K562 (cell line): ENCODE measurements around the gene TMEM107. TPM values are rescaled to one million over a fixed set of nuclear protein-coding genes. Genes with fewer than 3 reads are reported as not detected.

Experiments
- ADNP ChIP-seq: fragments of 200-800 bp; sonication (Bioruptor generic); IDR thresholded peaks from 2 replicates; pipeline ENCODE4 v1.6.1; 2016; ENCODE audit warnings: missing genetic modification characterization, missing compliant biosample characterization
- ASH1L ChIP-seq: fragments of 450-650 bp; IDR thresholded peaks from 2 replicates; pipeline ENCODE4 v1.6.1; 2018; ENCODE audit warnings: borderline replicate concordance, mild to moderate bottlenecking, low read depth; ENCODE audit not compliant: partially characterized antibody
- BRD4 ChIP-seq: fragments of 200-600 bp; sonication (generic); IDR thresholded peaks from 2 replicates; pipeline ENCODE4 v1.6.1; 2017; ENCODE audit warnings: inconsistent platforms
- BRD9 ChIP-seq: fragments of 450-650 bp; IDR thresholded peaks from 2 replicates; pipeline ENCODE4 v1.6.1; 2018; ENCODE audit warnings: low read depth; ENCODE audit not compliant: partially characterized antibody
- CAMTA2 ChIP-seq: fragments of 250-450 bp; sonication (Bioruptor Pico); conservative IDR thresholded peaks from 2 replicates; pipeline ENCODE4 v1.5.1; 2022
- E2F3 ChIP-seq: fragments of 250-450 bp; sonication (Bioruptor Pico); IDR thresholded peaks from 2 replicates; pipeline ENCODE4 v1.4.0; 2020; ENCODE audit warnings: mild to moderate bottlenecking
- EHMT2 ChIP-seq: fragments of 450-650 bp; IDR thresholded peaks from 2 replicates; pipeline ENCODE4 v1.6.1; 2018; ENCODE audit warnings: antibody characterized with exemption
- ELF4 ChIP-seq: fragments of 450-650 bp; formaldehyde crosslinking; IDR thresholded peaks from 2 replicates; pipeline ENCODE4 v1.4.0; 2022; ENCODE audit warnings: missing genetic modification characterization
- ESRRB ChIP-seq: fragments of 250-450 bp; sonication (Bioruptor Pico); IDR thresholded peaks from 2 replicates; pipeline ENCODE4 v1.5.0; 2020; ENCODE audit warnings: mild to moderate bottlenecking, moderate library complexity, borderline replicate concordance
- GABPB1 ChIP-seq: sonication (generic); formaldehyde crosslinking; IDR thresholded peaks from 2 replicates; pipeline ENCODE4 v1.8.0; 2022; ENCODE audit warnings: mild to moderate bottlenecking, missing genetic modification reagents
- PTTG1 ChIP-seq: fragments of 450-650 bp; IDR thresholded peaks from 2 replicates; pipeline ENCODE4 v1.6.1; 2016; ENCODE audit warnings: low read depth, mild to moderate bottlenecking, missing genetic modification characterization, missing compliant biosample characterization
- SLC30A9 ChIP-seq: fragments of 250-450 bp; sonication (Bioruptor Pico); IDR thresholded peaks from 2 replicates; pipeline ENCODE4 v1.8.0; 2022; ENCODE audit warnings: mild to moderate bottlenecking, moderate library complexity
- SMAD2 ChIP-seq: fragments of 150-350 bp; IDR thresholded peaks from 2 replicates; pipeline ENCODE4 v1.6.1; 2014; ENCODE audit warnings: low read depth, mild to moderate bottlenecking, low read length
- SRF ChIP-seq, 2 experiments: fragments of 250-450, 450-650 bp in 1 of 2; sonication (Bioruptor Pico) in 1 of 2; sonication (generic) in 1 of 2; formaldehyde crosslinking; IDR thresholded peaks; 2 replicates each; pipeline versions ENCODE4 v1.5.0 to v1.5.1; 2020 to 2022; ENCODE audit warnings: mild to moderate bottlenecking in 1 of 2, missing genetic modification reagents in 1 of 2
- TEAD2 ChIP-seq: fragments of 450-650 bp; IDR thresholded peaks from 2 replicates; pipeline ENCODE4 v1.6.1; 2016; ENCODE audit warnings: missing genetic modification characterization, control low read depth, missing compliant biosample characterization
- polyA plus RNA-seq, 8 experiments: library from polyadenylated mRNA; depleted of rRNA in 4 of 8; stranded (reverse) in 5 of 8; unstranded in 3 of 8; fragments of >200 nt; fragmentation: Nextera tagmentation in 2 of 8; fragmentation: Illumina TruSeq in 1 of 8; extraction: Ambion mirVana in 2 of 8; extraction: Trizol in 1 of 8; gene quantifications; 2 replicates each; pipeline versions ENCODE4 v1.2.1 to v1.2.3, GENCODE V29; 2011 to 2014; ENCODE audit warnings: inconsistent platforms in 1 of 8, missing spikeins in 1 of 8
- total RNA-seq, 7 experiments: library from RNA; depleted of rRNA in 6 of 7; stranded (reverse); fragments of >200 nt in 6 of 7; fragmentation: Illumina TruSeq in 2 of 7; extraction: Trizol in 2 of 7; gene quantifications; 2 replicates each; pipeline versions ENCODE4 v1.2.1 to v1.2.3, GENCODE V29; 2011 to 2021; ENCODE audit warnings: low replicate concordance in 1 of 7
- TF ChIP-seq, protein P1 (sequence below), 2 experiments: IDR thresholded peaks; 2 replicates each; pipeline ENCODE4 v1.6.1; 2011; ENCODE audit warnings: borderline replicate concordance in 1 of 2, control low read depth in 1 of 2, low read depth in 1 of 2, low read length in 1 of 2, mild to moderate bottlenecking in 1 of 2, mixed read lengths in 1 of 2, moderate library complexity in 1 of 2; ENCODE audit not compliant: insufficient read depth in 1 of 2, insufficient read length in 1 of 2, poor library complexity in 1 of 2, severe bottlenecking in 1 of 2; ENCODE audit errors: extremely low read depth in 1 of 2
- TF ChIP-seq, protein P2 (sequence below): sonication (generic); formaldehyde crosslinking; IDR thresholded peaks from 2 replicates; pipeline ENCODE4 v1.8.1; 2023; ENCODE audit warnings: missing genetic modification reagents, mild to moderate bottlenecking, borderline replicate concordance
- TF ChIP-seq, protein P3 (sequence below): fragments of 250-450 bp; sonication (Bioruptor Pico); IDR thresholded peaks from 2 replicates; pipeline ENCODE4 v1.4.0; 2020; ENCODE audit warnings: borderline replicate concordance
- TF ChIP-seq, protein P4 (sequence below): sonication (generic); formaldehyde crosslinking; IDR thresholded peaks from 2 replicates; pipeline ENCODE4 v1.8.1; 2023; ENCODE audit warnings: mild to moderate bottlenecking, missing genetic modification reagents, moderate library complexity

TMEM107 gene
- total and polyA plus RNA-seq, 9 of the 15 experiments (the other 6 are each of a cell fraction or from before 2014, with no cell fraction given) = 7.1 to 26.2 (median 16.9) TPM

DNA sequence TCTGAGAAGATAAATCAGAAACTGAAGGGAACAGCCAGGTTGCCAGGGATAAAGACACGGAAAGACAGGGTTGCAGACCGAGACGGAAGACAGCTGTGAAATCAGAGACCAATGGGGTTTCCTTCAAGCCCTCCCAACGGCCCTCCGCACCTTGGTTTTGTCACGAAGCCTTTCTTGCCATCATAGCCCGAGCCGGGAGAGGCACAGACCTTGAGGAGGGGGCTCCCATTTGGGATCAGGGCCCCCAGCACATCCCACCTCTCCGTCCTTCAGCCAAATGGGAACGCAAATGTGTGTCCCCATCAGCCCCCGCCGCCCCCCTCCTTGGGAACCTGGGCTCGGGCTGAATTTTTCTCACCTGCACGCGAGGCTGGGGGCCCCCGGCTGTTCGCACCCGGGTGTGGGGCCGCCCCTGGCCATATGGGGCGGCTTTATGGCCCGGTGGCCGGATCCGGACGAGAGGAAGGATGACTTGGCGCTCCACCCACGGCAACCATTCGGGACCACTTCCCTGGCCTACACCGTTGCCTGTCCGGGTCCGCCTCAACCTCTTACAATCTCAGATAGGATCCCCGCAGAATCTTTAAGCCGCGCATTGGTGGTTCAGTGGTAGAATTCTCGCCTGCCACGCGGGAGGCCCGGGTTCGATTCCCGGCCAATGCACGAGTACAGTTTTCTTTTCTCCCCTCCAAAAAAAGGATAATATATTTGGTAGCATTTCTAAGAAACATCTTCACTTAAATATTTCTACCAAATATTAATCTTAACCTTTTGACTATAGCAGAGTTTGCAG is 50.8 kb downstream of the TMEM107 start (continued):
- TF ChIP-seq, protein P1, sequence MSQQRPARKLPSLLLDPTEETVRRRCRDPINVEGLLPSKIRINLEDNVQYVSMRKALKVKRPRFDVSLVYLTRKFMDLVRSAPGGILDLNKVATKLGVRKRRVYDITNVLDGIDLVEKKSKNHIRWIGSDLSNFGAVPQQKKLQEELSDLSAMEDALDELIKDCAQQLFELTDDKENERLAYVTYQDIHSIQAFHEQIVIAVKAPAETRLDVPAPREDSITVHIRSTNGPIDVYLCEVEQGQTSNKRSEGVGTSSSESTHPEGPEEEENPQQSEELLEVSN (IDR thresholded peaks at IDR 0.05; ENCODE audit: borderline replicate concordance in 1 of 2, extremely low read depth in 1 of 2, insufficient read depth in 1 of 2, insufficient read length in 1 of 2, low read depth in 1 of 2, low read length in 1 of 2, poor library complexity in 1 of 2, severe bottlenecking in 1 of 2) = peak in 1 of 2 experiments; percentile 7
- TF ChIP-seq ELF4 (no peak), EHMT2 (no peak), E2F3 (CRISPR knock-in tag) (no peak), SMAD2 (no peak), BRD4 (peak; percentile 70; the same call in 1 of the 2 replicates), ASH1L (no peak), CAMTA2 (no peak), PTTG1 (tag) (no peak), ESRRB (CRISPR knock-in tag) (no peak), TEAD2 (tag) (no peak), GABPB1 (no peak), BRD9 (peak; percentile 50), SLC30A9 (CRISPR knock-in tag) (no peak), SRF (CRISPR knock-in tag; IDR thresholded peaks at IDR 0.05) (no peak), ADNP (tag) (no peak)
- TF ChIP-seq, protein P2, sequence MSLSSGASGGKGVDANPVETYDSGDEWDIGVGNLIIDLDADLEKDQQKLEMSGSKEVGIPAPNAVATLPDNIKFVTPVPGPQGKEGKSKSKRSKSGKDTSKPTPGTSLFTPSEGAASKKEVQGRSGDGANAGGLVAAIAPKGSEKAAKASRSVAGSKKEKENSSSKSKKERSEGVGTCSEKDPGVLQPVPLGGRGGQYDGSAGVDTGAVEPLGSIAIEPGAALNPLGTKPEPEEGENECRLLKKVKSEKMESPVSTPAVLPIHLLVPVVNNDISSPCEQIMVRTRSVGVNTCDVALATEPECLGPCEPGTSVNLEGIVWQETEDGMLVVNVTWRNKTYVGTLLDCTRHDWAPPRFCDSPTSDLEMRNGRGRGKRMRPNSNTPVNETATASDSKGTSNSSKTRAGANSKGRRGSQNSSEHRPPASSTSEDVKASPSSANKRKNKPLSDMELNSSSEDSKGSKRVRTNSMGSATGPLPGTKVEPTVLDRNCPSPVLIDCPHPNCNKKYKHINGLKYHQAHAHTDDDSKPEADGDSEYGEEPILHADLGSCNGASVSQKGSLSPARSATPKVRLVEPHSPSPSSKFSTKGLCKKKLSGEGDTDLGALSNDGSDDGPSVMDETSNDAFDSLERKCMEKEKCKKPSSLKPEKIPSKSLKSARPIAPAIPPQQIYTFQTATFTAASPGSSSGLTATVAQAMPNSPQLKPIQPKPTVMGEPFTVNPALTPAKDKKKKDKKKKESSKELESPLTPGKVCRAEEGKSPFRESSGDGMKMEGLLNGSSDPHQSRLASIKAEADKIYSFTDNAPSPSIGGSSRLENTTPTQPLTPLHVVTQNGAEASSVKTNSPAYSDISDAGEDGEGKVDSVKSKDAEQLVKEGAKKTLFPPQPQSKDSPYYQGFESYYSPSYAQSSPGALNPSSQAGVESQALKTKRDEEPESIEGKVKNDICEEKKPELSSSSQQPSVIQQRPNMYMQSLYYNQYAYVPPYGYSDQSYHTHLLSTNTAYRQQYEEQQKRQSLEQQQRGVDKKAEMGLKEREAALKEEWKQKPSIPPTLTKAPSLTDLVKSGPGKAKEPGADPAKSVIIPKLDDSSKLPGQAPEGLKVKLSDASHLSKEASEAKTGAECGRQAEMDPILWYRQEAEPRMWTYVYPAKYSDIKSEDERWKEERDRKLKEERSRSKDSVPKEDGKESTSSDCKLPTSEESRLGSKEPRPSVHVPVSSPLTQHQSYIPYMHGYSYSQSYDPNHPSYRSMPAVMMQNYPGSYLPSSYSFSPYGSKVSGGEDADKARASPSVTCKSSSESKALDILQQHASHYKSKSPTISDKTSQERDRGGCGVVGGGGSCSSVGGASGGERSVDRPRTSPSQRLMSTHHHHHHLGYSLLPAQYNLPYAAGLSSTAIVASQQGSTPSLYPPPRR = no peak
- TF ChIP-seq, protein P3, sequence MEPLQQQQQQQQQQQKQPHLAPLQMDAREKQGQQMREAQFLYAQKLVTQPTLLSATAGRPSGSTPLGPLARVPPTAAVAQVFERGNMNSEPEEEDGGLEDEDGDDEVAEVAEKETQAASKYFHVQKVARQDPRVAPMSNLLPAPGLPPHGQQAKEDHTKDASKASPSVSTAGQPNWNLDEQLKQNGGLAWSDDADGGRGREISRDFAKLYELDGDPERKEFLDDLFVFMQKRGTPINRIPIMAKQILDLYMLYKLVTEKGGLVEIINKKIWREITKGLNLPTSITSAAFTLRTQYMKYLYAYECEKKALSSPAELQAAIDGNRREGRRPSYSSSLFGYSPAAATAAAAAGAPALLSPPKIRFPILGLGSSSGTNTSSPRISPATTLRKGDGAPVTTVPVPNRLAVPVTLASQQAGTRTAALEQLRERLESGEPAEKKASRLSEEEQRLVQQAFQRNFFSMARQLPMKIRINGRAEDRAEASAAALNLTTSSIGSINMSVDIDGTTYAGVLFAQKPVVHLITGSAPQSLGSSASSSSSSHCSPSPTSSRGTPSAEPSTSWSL (CRISPR knock-in tag) = no peak
- TF ChIP-seq, protein P4, sequence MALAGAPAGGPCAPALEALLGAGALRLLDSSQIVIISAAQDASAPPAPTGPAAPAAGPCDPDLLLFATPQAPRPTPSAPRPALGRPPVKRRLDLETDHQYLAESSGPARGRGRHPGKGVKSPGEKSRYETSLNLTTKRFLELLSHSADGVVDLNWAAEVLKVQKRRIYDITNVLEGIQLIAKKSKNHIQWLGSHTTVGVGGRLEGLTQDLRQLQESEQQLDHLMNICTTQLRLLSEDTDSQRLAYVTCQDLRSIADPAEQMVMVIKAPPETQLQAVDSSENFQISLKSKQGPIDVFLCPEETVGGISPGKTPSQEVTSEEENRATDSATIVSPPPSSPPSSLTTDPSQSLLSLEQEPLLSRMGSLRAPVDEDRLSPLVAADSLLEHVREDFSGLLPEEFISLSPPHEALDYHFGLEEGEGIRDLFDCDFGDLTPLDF (CRISPR knock-in tag) = no peak
